HCT116 (cell line): ENCODE data around the gene TMEM145. TPM values are rescaled to one million over a fixed set of nuclear protein-coding genes. Genes with fewer than 3 reads are reported as not detected.
A peak's percentile ranks its signal among the peaks of the same experiment; 100 is the strongest.

Source experiments
- ATAC-seq: fragments of 200-7000 bp; cut with Tn5 transposase; 2 replicates; pipeline ENCODE4 v1.9.1; 2020; ENCODE audit warnings: mild to moderate bottlenecking, moderate library complexity
- BruUV-seq: library from RNA; stranded (reverse); fragments of 400-500 nt; replicated peaks from 2 replicates; lab custom pipeline; 2021; lab: Mats Ljungman, UMichigan
- CTCF ChIA-PET: fragments of 300-600 bp; sonication (Branson Sonifier 250); formaldehyde crosslinking; loops from one replicate; lab custom pipeline; 2021; ENCODE audit warnings: antibody characterized with exemption; lab: Charles Lee
- POLR2A ChIA-PET: fragments of 300-600, 350-600 bp; sonication (Branson Sonifier 250); formaldehyde crosslinking; loops from one replicate; lab custom pipeline; 2021; ENCODE audit warnings: antibody characterized with exemption; lab: Charles Lee
- RAD21 ChIA-PET, 2 experiments: fragments of 300-600 bp; sonication (Branson Sonifier 250); formaldehyde crosslinking; loops; one replicate each; lab custom pipeline; 2023; ENCODE audit warnings: low total read pairs in 2 of 2; ENCODE audit not compliant: uncharacterized antibody in 2 of 2, unreplicated experiment in 2 of 2, low non-redundant PET in 1 of 2; lab: Charles Lee
- DNase-seq: peaks from one replicate; pipeline ENCODE4 v3.0.0-alpha.2; 2010; ENCODE audit warnings: low read depth, low spot score
- H2AFZ ChIP-seq: fragments of 200-600 bp; shearing (Covaris generic), sonication (generic); 2 replicates; pipeline ENCODE4 v1.6.1; 2017; ENCODE audit warnings: low read depth, mixed run types, mixed read lengths, antibody characterized with exemption, low read length; ENCODE audit not compliant: poor library complexity, severe bottlenecking
- H3K27ac ChIP-seq: 2 replicates; pipeline ENCODE4 v1.5.1; 2012; ENCODE audit warnings: low read depth, low read length
- H3K27me3 ChIP-seq: fragments of 200-600 bp; sonication (generic); 2 replicates; pipeline ENCODE4 v1.6.1; 2016; ENCODE audit warnings: mixed run types, low read length, mixed read lengths; ENCODE audit not compliant: insufficient read depth
- H3K36me3 ChIP-seq, 2 experiments: fragments of 200-500 bp in 1 of 2; fragments of 200-600 bp in 1 of 2; sonication (Bioruptor generic) in 1 of 2; sonication (generic) in 1 of 2; 2 replicates each; pipeline versions ENCODE4 v1.5.1 to v1.6.1; 2014 to 2016; ENCODE audit warnings: low read length in 2 of 2, inconsistent platforms in 1 of 2, mixed read lengths in 1 of 2, mixed run types in 1 of 2; ENCODE audit not compliant: insufficient read depth in 2 of 2, control insufficient read depth in 1 of 2
- H3K4me1 ChIP-seq, 2 experiments: fragments of 200-600 bp in 1 of 2; sonication (generic) in 1 of 2; 2 replicates each; pipeline versions ENCODE4 v1.5.1 to v1.6.1; 2012 to 2017; ENCODE audit warnings: low read length in 2 of 2, inconsistent platforms in 1 of 2, mild to moderate bottlenecking in 1 of 2, mixed read lengths in 1 of 2, mixed run types in 1 of 2, moderate library complexity in 1 of 2; ENCODE audit not compliant: insufficient read depth in 2 of 2, control insufficient read depth in 1 of 2
- H3K4me2 ChIP-seq: fragments of 200-600 bp; sonication (generic); 2 replicates; pipeline ENCODE4 v1.6.1; 2017; ENCODE audit warnings: mixed run types, low read length, mixed read lengths
- H3K4me3 ChIP-seq, 2 experiments: fragments of 200-600 bp in 1 of 2; sonication (generic) in 1 of 2; replicated peaks in 1 of 2; 2 replicates each; pipeline ENCODE4 v1.5.1; 2011 to 2016; ENCODE audit warnings: low read length in 2 of 2, control low read depth in 1 of 2, low read depth in 1 of 2, mild to moderate bottlenecking in 1 of 2, mixed read lengths in 1 of 2, mixed run types in 1 of 2
- H3K79me2 ChIP-seq: fragments of 200-600 bp; sonication (generic); 2 replicates; pipeline ENCODE4 v1.6.1; 2017; ENCODE audit warnings: mild to moderate bottlenecking, mixed run types, low read length, moderate library complexity, mixed read lengths; ENCODE audit not compliant: insufficient read depth
- H3K9ac ChIP-seq: fragments of 200-600 bp; sonication (generic); 2 replicates; pipeline ENCODE4 v1.6.1; 2016; ENCODE audit warnings: low read length, mixed read lengths
- H3K9me2 ChIP-seq: fragments of 200-600 bp; sonication (generic), shearing (Covaris generic); 2 replicates; pipeline ENCODE4 v1.6.1; 2017; ENCODE audit warnings: mixed run types, mild to moderate bottlenecking, moderate library complexity; ENCODE audit not compliant: insufficient read depth
- H3K9me3 ChIP-seq, 2 experiments: fragments of 200-500 bp in 1 of 2; fragments of 200-600 bp in 1 of 2; sonication (Bioruptor generic) in 1 of 2; sonication (generic) in 1 of 2; 2 replicates each; pipeline ENCODE4 v1.6.1; 2014 to 2017; ENCODE audit warnings: low read length in 2 of 2, mixed read lengths in 2 of 2, inconsistent platforms in 1 of 2, low read depth in 1 of 2, mild to moderate bottlenecking in 1 of 2, mixed run types in 1 of 2, moderate library complexity in 1 of 2; ENCODE audit not compliant: control insufficient read depth in 1 of 2, insufficient read depth in 1 of 2
- H4K20me1 ChIP-seq: fragments of 200-600 bp; sonication (generic), shearing (Covaris generic); 2 replicates; pipeline ENCODE4 v1.6.1; 2017; ENCODE audit warnings: mixed run types, mild to moderate bottlenecking, moderate library complexity; ENCODE audit not compliant: insufficient read depth
- CEBPB ChIP-seq: IDR thresholded peaks from 2 replicates; pipeline ENCODE4 v1.6.1; 2012; ENCODE audit warnings: low read depth
- ELF1 ChIP-seq: IDR thresholded peaks from 2 replicates; pipeline ENCODE4 v1.6.1; 2012; ENCODE audit warnings: low read depth, borderline replicate concordance
- EZH2 ChIP-seq: fragments of 200-600 bp; sonication (generic); IDR thresholded peaks from 2 replicates; pipeline ENCODE4 v1.6.1; 2017; ENCODE audit warnings: antibody characterized with exemption, mixed run types
- JUND ChIP-seq: IDR thresholded peaks from 2 replicates; pipeline ENCODE4 v1.6.1; 2012
- POLR2A ChIP-seq: IDR thresholded peaks from 2 replicates; pipeline ENCODE4 v1.7.0; 2011; ENCODE audit warnings: borderline replicate concordance; ENCODE audit not compliant: insufficient read depth, insufficient read length; ENCODE audit errors: extremely low read depth
- SIN3A ChIP-seq: IDR thresholded peaks from 2 replicates; pipeline ENCODE4 v1.6.1; 2012; ENCODE audit warnings: low read depth
- SRF ChIP-seq: IDR thresholded peaks from 2 replicates; pipeline ENCODE4 v1.6.1; 2012; ENCODE audit warnings: low read depth
- intact Hi-C: fragments of 100-400 bp; cut with micrococcal nuclease; formaldehyde crosslinking; loops from 2 replicates; pipeline ENCODE4 v1.10.0; 2022
- total RNA-seq: library from RNA; stranded (reverse); gene quantifications from one replicate; pipeline ENCODE4 v1.2.1, GENCODE V29; 2021; ENCODE audit not compliant: unreplicated experiment
- TF ChIP-seq, protein P1 (sequence below), 3 experiments: fragments of 200-600 bp in 1 of 3; sonication (generic) in 1 of 3; IDR thresholded peaks in 2 of 3; conservative IDR thresholded peaks in 1 of 3; 2 replicates each; pipeline ENCODE4 v1.5.1; 2012 to 2017; ENCODE audit warnings: low read depth in 2 of 3, low read length in 2 of 3, antibody characterized with exemption in 1 of 3, borderline replicate concordance in 1 of 3, control low read depth in 1 of 3, mild to moderate bottlenecking in 1 of 3, mixed read lengths in 1 of 3, mixed run types in 1 of 3, moderate library complexity in 1 of 3; ENCODE audit not compliant: insufficient read depth in 1 of 3
- TF ChIP-seq, protein P2 (sequence below): IDR thresholded peaks from 2 replicates; pipeline ENCODE4 v1.6.1; 2012; ENCODE audit warnings: low read depth

TMEM145 gene
- total RNA-seq, 1 experiment from 2014 or later = 7.2 TPM

DNA sequence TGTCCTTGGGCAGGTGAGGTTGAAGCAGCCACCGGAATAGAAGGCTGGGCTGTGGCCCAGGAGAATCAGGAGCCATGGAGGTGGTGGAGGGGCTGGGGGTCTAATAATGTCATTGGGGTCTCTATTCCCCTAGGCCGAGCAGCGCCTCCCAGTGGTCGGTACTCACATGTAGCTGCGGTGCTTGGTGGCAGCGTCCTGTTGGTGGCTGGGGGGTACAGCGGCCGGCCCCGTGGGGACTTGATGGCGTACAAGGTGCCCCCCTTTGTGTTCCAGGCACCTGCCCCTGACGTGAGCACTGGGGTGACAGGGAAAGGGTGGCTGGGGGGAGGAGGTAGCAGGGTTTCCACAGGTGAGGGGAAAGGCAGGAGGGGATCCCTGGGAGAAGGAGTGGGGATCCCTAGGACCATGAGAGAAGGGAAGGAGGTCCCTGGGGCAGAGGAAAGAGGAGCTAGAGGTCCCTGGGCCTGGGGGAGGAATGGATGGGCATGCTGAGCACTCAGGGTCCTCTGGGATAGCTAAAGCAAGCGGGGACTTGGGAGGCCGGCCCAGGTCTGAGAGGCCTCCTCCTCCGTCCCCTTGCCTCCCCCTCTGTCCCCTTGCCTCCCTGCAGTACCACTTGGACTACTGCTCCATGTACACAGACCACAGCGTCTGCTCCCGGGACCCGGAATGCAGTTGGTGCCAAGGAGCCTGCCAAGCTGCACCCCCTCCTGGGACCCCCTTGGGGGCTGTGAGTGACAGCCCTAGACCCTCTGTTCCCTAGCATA lies 30.4 kb downstream of the TMEM145 start:
- no peak overlapping the region for H3K9ac ChIP-seq
- ChIA-PET CTCF (interaction anchor here (1.1 kb wide), 1 partner anchor 11 kb away, joined by 3 read pairs; no protein-coding TSS in a partner anchor), RAD21 (no interaction called here), POLR2A (no interaction called here)
- H3K9me3 ChIP-seq = no peaks in the 10 kb centered on the region
- H3K9me2 ChIP-seq = no peaks in the 10 kb centered on the region
- H3K27me3 ChIP-seq = no peaks in the 10 kb centered on the region
- intact Hi-C loops = no loop called here
- H3K4me1 ChIP-seq = no peaks in the 10 kb centered on the region
- no peak for TF ChIP-seq ELF1
- TF ChIP-seq, protein P1, sequence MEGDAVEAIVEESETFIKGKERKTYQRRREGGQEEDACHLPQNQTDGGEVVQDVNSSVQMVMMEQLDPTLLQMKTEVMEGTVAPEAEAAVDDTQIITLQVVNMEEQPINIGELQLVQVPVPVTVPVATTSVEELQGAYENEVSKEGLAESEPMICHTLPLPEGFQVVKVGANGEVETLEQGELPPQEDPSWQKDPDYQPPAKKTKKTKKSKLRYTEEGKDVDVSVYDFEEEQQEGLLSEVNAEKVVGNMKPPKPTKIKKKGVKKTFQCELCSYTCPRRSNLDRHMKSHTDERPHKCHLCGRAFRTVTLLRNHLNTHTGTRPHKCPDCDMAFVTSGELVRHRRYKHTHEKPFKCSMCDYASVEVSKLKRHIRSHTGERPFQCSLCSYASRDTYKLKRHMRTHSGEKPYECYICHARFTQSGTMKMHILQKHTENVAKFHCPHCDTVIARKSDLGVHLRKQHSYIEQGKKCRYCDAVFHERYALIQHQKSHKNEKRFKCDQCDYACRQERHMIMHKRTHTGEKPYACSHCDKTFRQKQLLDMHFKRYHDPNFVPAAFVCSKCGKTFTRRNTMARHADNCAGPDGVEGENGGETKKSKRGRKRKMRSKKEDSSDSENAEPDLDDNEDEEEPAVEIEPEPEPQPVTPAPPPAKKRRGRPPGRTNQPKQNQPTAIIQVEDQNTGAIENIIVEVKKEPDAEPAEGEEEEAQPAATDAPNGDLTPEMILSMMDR (IDR thresholded peaks at IDR 0.05 in 2 of 3, conservative IDR thresholded peaks at IDR 0.05 in 1 of 3; ENCODE audit: borderline replicate concordance in 1 of 3, insufficient read depth in 1 of 3, low read depth in 2 of 3, low read length in 2 of 3) = peak in 2 of 3 experiments; percentile 56 to 69; a peak in 4 of 6 replicates
- H3K4me3 ChIP-seq = no peak overlapping the region
- ATAC-seq (peak; percentile 72), DNase-seq (no peak)
- no peak overlapping the region for H3K4me2 ChIP-seq
- H4K20me1 ChIP-seq = no peaks in the 10 kb centered on the region
- H3K36me3 ChIP-seq = no peaks in the 10 kb centered on the region; a peak in 1 of 4 replicates
- no peak overlapping the region for H2AFZ ChIP-seq
- H3K27ac ChIP-seq = no peak overlapping the region
- H3K79me2 ChIP-seq = no peaks in the 10 kb centered on the region
- BruUV-seq = no TSS peak

DNA sequence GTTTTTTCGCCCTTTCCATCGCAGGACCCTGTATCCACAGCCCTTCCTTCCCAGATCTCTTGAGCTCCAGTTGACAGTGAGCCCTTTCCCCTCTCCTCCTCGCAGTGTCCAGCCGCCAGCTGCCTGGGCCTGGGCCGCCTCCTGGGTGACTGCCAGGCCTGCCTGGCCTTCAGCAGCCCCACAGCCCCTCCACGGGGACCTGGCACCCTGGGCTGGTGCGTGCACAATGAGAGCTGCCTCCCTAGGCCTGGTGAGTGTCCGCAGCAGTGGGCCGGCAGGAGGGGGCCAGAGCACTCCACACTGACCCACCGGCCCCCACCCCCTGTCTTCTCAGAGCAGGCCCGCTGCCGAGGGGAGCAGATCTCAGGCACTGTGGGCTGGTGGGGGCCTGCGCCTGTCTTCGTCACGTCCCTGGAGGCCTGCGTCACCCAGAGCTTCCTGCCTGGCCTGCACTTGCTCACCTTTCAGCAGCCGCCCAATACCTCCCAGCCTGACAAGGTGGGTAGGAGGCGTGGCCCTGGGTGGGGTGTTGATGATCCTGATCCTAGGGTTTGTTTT lies 31.3 kb downstream of the TMEM145 start:
- Histone ChIP-seq H3K36me3 (no peaks in the 10 kb centered on the region; a peak in 1 of 4 replicates), H3K4me3 (no peak overlapping the region), H3K27me3 (no peaks in the 10 kb centered on the region), H3K4me1 (no peaks in the 10 kb centered on the region), H4K20me1 (no peaks in the 10 kb centered on the region), H3K27ac (no peak overlapping the region), H3K4me2 (no peak overlapping the region), H3K79me2 (no peaks in the 10 kb centered on the region), H3K9me3 (no peaks in the 10 kb centered on the region), H2AFZ (no peak overlapping the region), H3K9ac (no peak overlapping the region), H3K9me2 (no peaks in the 10 kb centered on the region)
- CTCF ChIA-PET = interaction anchor here (0.7 to 1.1 kb wide), 2 partner anchors 8 to 12 kb away, joined by 3 read pairs; no protein-coding TSS in a partner anchor
- TF ChIP-seq EZH2 (no peak), CEBPB (no peak), SRF (no peak), SIN3A (no peak), POLR2A (no peak), JUND (no peak)
- TF ChIP-seq, protein P2, sequence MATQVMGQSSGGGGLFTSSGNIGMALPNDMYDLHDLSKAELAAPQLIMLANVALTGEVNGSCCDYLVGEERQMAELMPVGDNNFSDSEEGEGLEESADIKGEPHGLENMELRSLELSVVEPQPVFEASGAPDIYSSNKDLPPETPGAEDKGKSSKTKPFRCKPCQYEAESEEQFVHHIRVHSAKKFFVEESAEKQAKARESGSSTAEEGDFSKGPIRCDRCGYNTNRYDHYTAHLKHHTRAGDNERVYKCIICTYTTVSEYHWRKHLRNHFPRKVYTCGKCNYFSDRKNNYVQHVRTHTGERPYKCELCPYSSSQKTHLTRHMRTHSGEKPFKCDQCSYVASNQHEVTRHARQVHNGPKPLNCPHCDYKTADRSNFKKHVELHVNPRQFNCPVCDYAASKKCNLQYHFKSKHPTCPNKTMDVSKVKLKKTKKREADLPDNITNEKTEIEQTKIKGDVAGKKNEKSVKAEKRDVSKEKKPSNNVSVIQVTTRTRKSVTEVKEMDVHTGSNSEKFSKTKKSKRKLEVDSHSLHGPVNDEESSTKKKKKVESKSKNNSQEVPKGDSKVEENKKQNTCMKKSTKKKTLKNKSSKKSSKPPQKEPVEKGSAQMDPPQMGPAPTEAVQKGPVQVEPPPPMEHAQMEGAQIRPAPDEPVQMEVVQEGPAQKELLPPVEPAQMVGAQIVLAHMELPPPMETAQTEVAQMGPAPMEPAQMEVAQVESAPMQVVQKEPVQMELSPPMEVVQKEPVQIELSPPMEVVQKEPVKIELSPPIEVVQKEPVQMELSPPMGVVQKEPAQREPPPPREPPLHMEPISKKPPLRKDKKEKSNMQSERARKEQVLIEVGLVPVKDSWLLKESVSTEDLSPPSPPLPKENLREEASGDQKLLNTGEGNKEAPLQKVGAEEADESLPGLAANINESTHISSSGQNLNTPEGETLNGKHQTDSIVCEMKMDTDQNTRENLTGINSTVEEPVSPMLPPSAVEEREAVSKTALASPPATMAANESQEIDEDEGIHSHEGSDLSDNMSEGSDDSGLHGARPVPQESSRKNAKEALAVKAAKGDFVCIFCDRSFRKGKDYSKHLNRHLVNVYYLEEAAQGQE = no peak
- BruUV-seq = no TSS peak
- POLR2A ChIA-PET = no interaction called here
- DNase-seq = no peak
- intact Hi-C loops = no loop called here
- RAD21 ChIA-PET = no interaction called here
- no peak for ATAC-seq
